Neural crest cell (in vitro differentiated cells): ENCODE results near the gene PRELID3B. TPM values are rescaled to one million over a fixed set of nuclear protein-coding genes. Genes with fewer than 3 reads are reported as not detected.

ENCODE experiments used
- DNase-seq: peaks from one replicate; pipeline ENCODE4 v3.0.0; 2021; ENCODE audit warnings: low read depth, mixed read lengths, low spot score
- H3K27ac Mint-ChIP-seq: one replicate; pipeline ENCODE4 v1.8.0; 2021; ENCODE audit warnings: mild to moderate bottlenecking, mixed read lengths; ENCODE audit not compliant: unreplicated experiment
- H3K27me3 Mint-ChIP-seq: 2 replicates; pipeline ENCODE4 v1.8.0; 2021; ENCODE audit warnings: low read depth, mild to moderate bottlenecking, mixed read lengths
- H3K36me3 Mint-ChIP-seq: 2 replicates; pipeline ENCODE4 v1.8.0; 2021; ENCODE audit warnings: low read depth, mild to moderate bottlenecking, mixed read lengths
- H3K4me1 Mint-ChIP-seq: 2 replicates; pipeline ENCODE4 v1.8.0; 2021; ENCODE audit warnings: mixed read lengths
- H3K4me3 Mint-ChIP-seq: one replicate; pipeline ENCODE4 v1.8.0; 2021; ENCODE audit warnings: mild to moderate bottlenecking, mixed read lengths
- H3K9me3 Mint-ChIP-seq: 2 replicates; pipeline ENCODE4 v1.8.0; 2021; ENCODE audit warnings: mixed read lengths
- total RNA-seq: library from RNA; stranded (reverse); gene quantifications from 2 replicates; pipeline ENCODE4 v1.2.1, GENCODE V29; 2021
- TF ChIP-seq, protein P1 (sequence below): fragments of 200-600 bp; sonication (generic); conservative IDR thresholded peaks from 2 replicates; pipeline ENCODE4 v1.5.0; 2021; ENCODE audit warnings: antibody characterized with exemption, mild to moderate bottlenecking

The PRELID3B gene
- total RNA-seq, 1 donor from 2014 or later, result 45.3 TPM

DNA sequence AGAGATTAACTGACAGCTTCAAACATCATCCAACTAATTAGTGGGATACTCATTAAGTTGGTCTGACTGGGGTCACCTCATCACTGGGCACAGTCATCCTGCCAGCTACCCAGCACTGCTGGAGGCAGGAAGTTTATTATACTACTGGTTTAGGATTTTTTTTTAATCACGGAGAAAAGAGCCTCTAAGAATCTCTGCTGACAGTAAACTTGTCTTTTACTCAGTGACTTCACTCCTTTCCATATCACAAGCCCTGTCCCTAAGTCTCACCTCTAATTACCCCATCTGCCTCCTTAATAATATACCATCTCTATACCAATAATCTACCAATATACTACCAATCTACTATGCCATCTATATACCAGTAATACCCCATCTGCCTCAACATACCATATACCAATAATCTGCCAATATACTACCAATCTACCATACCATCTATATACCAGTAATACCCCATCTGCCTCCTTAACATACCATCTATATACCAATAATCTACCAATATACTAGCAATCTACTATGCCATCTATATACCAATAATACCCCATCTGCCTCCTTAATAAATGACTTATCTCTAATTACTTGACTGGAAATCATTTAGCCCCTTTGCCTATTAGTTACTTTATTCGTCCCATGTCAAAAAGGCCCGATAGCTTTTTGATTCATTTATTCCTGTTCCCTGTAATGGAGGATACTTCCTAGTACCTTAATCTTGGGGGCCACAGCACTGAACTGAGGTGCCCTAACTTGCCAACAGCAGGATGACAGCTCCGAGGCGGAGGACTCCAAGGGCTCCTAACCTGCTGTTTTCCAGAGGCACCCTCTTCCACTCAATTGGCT, 15.5 kb downstream of the PRELID3B start:
- Mint-ChIP-seq H3K36me3 (peaks cover 13% of the 10 kb centered on the region), H3K27ac (no peak overlapping the region), H3K4me1 (peaks cover 54% of the 10 kb centered on the region), H3K27me3 (no peaks in the 10 kb centered on the region), H3K9me3 (no peaks in the 10 kb centered on the region), H3K4me3 (peak overlapping the region; percentile 41)
- TF ChIP-seq, protein P1, sequence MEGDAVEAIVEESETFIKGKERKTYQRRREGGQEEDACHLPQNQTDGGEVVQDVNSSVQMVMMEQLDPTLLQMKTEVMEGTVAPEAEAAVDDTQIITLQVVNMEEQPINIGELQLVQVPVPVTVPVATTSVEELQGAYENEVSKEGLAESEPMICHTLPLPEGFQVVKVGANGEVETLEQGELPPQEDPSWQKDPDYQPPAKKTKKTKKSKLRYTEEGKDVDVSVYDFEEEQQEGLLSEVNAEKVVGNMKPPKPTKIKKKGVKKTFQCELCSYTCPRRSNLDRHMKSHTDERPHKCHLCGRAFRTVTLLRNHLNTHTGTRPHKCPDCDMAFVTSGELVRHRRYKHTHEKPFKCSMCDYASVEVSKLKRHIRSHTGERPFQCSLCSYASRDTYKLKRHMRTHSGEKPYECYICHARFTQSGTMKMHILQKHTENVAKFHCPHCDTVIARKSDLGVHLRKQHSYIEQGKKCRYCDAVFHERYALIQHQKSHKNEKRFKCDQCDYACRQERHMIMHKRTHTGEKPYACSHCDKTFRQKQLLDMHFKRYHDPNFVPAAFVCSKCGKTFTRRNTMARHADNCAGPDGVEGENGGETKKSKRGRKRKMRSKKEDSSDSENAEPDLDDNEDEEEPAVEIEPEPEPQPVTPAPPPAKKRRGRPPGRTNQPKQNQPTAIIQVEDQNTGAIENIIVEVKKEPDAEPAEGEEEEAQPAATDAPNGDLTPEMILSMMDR, result no peak
- no peak for DNase-seq

DNA sequence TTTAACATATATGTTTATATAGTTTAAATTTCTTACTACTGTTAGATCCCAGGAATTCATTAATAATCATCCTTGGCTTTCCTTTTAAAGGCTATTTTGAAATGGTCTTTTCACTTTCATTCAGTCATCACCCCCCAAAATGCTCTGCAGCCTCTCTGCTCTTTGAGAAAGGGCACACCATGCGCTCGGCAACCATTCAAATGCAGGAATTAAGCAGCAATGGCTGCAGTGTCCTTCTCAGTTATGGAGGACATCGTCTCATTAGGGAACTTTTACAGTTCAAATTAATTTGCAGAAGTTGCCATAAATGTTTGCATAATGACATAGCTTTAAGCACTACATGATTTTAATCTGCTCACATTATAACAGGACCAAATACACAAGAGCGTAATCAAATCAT, 17.1 kb downstream of the PRELID3B start:
- H3K27me3 Mint-ChIP-seq, result no peaks in the 10 kb centered on the region
- no peak for DNase-seq
- no peak overlapping the region for H3K27ac Mint-ChIP-seq
- TF ChIP-seq, protein P1, result no peak
- H3K9me3 Mint-ChIP-seq, result no peaks in the 10 kb centered on the region
- H3K4me1 Mint-ChIP-seq, result peaks cover 54% of the 10 kb centered on the region
- H3K36me3 Mint-ChIP-seq, result peaks cover 13% of the 10 kb centered on the region
- H3K4me3 Mint-ChIP-seq, result no peak overlapping the region

DNA sequence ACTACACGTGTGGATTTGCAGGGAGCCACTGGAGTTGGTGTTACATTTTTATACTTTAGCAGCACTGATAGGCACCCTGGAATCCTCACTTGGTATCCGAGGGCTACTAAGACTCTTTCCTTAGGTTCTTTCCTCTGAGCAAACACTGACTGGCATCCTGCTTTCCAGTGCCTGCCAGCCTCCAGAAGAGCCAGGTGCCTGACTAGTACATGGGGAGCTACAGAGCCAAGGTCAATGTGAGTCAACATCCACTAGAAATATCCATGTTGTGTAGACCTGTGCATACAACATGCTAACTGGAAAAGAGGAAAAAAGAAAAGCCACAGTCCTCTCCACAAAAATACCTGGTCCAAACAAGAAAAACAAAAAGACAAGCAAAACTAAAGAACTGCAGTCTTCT, 17.5 kb downstream of the PRELID3B start:
- no peaks in the 10 kb centered on the region for H3K27me3 Mint-ChIP-seq
- no peaks in the 10 kb centered on the region for H3K9me3 Mint-ChIP-seq

DNA sequence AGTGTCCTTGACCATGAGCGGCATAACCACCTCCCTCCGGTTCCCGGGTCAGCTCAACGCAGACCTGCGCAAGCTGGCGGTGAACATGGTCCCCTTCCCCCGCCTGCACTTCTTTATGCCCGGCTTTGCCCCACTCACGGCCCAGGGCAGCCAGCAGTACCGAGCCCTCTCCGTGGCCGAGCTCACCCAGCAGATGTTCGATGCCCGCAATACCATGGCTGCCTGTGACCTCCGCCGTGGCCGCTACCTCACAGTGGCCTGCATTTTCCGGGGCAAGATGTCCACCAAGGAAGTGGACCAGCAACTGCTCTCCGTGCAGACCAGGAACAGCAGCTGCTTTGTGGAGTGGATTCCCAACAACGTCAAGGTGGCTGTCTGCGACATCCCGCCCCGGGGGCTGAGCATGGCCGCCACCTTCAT, 18.5 kb downstream of the PRELID3B start:
- TF ChIP-seq, protein P1, result no peak
- Mint-ChIP-seq H3K9me3 (no peaks in the 10 kb centered on the region), H3K36me3 (peaks cover 11% of the 10 kb centered on the region), H3K27me3 (no peaks in the 10 kb centered on the region), H3K27ac (no peak overlapping the region), H3K4me3 (no peak overlapping the region), H3K4me1 (peaks cover 47% of the 10 kb centered on the region)
- no peak for DNase-seq

More for the DNA sequence above, 17.5 kb downstream of the PRELID3B start:
- Mint-ChIP-seq H3K36me3 (peaks cover 12% of the 10 kb centered on the region), H3K4me1 (peaks cover 51% of the 10 kb centered on the region), H3K4me3 (no peak overlapping the region), H3K27ac (no peak overlapping the region)
- DNase-seq, result no peak
- TF ChIP-seq, protein P1, result no peak

DNA sequence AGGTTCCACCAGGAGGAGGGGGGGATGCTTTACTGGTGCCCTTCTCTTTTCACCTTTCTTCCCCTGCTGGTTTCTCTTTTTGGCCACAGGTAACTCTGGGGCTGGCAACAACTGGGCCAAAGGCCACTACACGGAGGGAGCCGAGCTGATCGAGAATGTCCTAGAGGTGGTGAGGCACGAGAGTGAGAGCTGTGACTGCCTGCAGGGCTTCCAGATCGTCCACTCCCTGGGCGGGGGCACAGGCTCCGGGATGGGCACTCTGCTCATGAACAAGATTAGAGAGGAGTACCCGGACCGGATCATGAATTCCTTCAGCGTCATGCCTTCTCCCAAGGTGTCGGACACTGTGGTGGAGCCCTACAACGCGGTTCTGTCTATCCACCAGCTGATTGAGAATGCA, 19.0 kb downstream of the PRELID3B start:
- peaks cover 11% of the 10 kb centered on the region for H3K36me3 Mint-ChIP-seq
- H3K4me1 Mint-ChIP-seq, result peaks cover 43% of the 10 kb centered on the region
- DNase-seq, result no peak
- TF ChIP-seq, protein P1, result no peak
- H3K27me3 Mint-ChIP-seq, result no peaks in the 10 kb centered on the region
- H3K9me3 Mint-ChIP-seq, result no peaks in the 10 kb centered on the region
- H3K4me3 Mint-ChIP-seq, result no peak overlapping the region
- no peak overlapping the region for H3K27ac Mint-ChIP-seq
